Measurements from ENCODE around the gene CFAP68. TPM values are rescaled to one million over a fixed set of nuclear protein-coding genes. Genes with fewer than 3 reads are reported as not detected.
"Not testable (repeated sequence)": the region's sequence is repeated elsewhere in the genome, so short reads cannot be mapped to it uniquely, and the experiment has no call there.

CFAP68 gene
- total RNA-seq, 1 experiment from 2014 or later = 19.9 TPM

GRCh38 chr11:111917788-111918187 lies 38.4 kb downstream of the CFAP68 start:
- DNase-seq (ENCODE audit: low read depth) = no peak

GRCh38 chr11:111918390-111919256 lies 39.3 kb downstream of the CFAP68 start, which contains the start of gene C11orf52:
Gene C11orf52 (plus strand): TSS chr11:111918913. CDS start chr11:111918973, 60 bp downstream.
- DNase-seq (ENCODE audit: low read depth) = peak; percentile 92

- DNase-seq (ENCODE audit: low read depth) = no peak
These were observed 41.6 kb downstream of the CFAP68 start for GRCh38 chr11:111920908-111921307.

GRCh38 chr11:111921541-111922230 lies 42.3 kb downstream of the CFAP68 start:
- no peak for DNase-seq (ENCODE audit: low read depth)

GRCh38 chr11:111922803-111923202 lies 43.5 kb downstream of the CFAP68 start:
- peak; percentile 82 for DNase-seq (ENCODE audit: low read depth)

GRCh38 chr11:111923351-111923788 lies 44.0 kb downstream of the CFAP68 start:
- DNase-seq (ENCODE audit: low read depth) = no peak

GRCh38 chr11:111923951-111924350 lies 44.6 kb downstream of the CFAP68 start:
- DNase-seq (ENCODE audit: low read depth) = no peak

GRCh38 chr11:111925953-111926352 lies 46.6 kb downstream of the CFAP68 start:
- DNase-seq (ENCODE audit: low read depth) = no peak

GRCh38 chr11:111926505-111927391 lies 47.4 kb downstream of the CFAP68 start:
- peak; percentile 94 for DNase-seq (ENCODE audit: low read depth)

GRCh38 chr11:111930472-111930871 lies 51.1 kb downstream of the CFAP68 start:
- DNase-seq (ENCODE audit: low read depth) = no peak

- DNase-seq (ENCODE audit: low read depth) = no peak
These were observed 53.2 kb downstream of the CFAP68 start for GRCh38 chr11:111932611-111932950.

GRCh38 chr11:111933176-111933575 lies 53.8 kb downstream of the CFAP68 start:
- DNase-seq (ENCODE audit: low read depth) = not testable (repeated sequence)

- no peak for DNase-seq (ENCODE audit: low read depth)
These were observed 54.5 kb downstream of the CFAP68 start for GRCh38 chr11:111933872-111934271.

GRCh38 chr11:111934306-111934705 lies 55.0 kb downstream of the CFAP68 start:
- no peak for DNase-seq (ENCODE audit: low read depth)

Other genes starting within 250 kb of the CFAP68 start
- 29.3 and 32.3 TPM in 2 replicates for gene PPP2R1B, start 113.2 kb upstream of the CFAP68 start, total RNA-seq (2014; rRNA removed)
- 41.2 and 44.4 TPM in 2 replicates for gene ALG9, start 8.0 kb upstream of the CFAP68 start, total RNA-seq (2014; rRNA removed)
- 2.8 and 2.9 TPM in 2 replicates for gene FDXACB1, start 376 bp upstream of the CFAP68 start, total RNA-seq (2014; rRNA removed)
- gene CRYAB, start 32.2 kb downstream of the CFAP68 start, total RNA-seq (2014; rRNA removed) = 69.9 and 70.6 TPM in 2 replicates
- gene HSPB2, start 33.2 kb downstream of the CFAP68 start, total RNA-seq (2014; rRNA removed) = 0.58 and 1.6 TPM in 2 replicates
- 1.2 and 2.1 TPM in 2 replicates for gene C11orf52, start 39.4 kb downstream of the CFAP68 start, total RNA-seq (2014; rRNA removed)
- 17.0 and 17.1 TPM in 2 replicates for gene DIXDC1, start 57.8 kb downstream of the CFAP68 start, total RNA-seq (2014; rRNA removed)
- gene DLAT, start 145.9 kb downstream of the CFAP68 start, total RNA-seq (2014; rRNA removed) = 45.2 and 47.6 TPM in 2 replicates
- 1.5 and 2.0 TPM in 2 replicates for gene PIH1D2, start 194.5 kb downstream of the CFAP68 start, total RNA-seq (2014; rRNA removed)
- 15.4 and 27.5 TPM in 2 replicates for gene NKAPD1, start 194.8 kb downstream of the CFAP68 start, total RNA-seq (2014; rRNA removed)
- 17.2 and 30.4 TPM in 2 replicates for gene TIMM8B, start 207.2 kb downstream of the CFAP68 start, total RNA-seq (2014; rRNA removed)
- gene SDHD, start 207.3 kb downstream of the CFAP68 start, total RNA-seq (2014; rRNA removed) = 86.6 and 99.8 TPM in 2 replicates

Measured in LHCN-M2 (cell line).